Metanephros (tissue), 1 donor: ENCODE data around the gene HTRA3. TPM values are rescaled to one million over a fixed set of nuclear protein-coding genes. Genes with fewer than 3 reads are reported as not detected.

Experiments
- total RNA-seq: library from RNA; depleted of rRNA; stranded (reverse); fragments of >200 nt; gene quantifications from one replicate; pipeline ENCODE4 v1.2.3, GENCODE V29; 2014

The HTRA3 gene
- 22.1 TPM for total RNA-seq

GRCh38 chr4:8269535-8270417 is at the start of gene HTRA3:
TSS of gene HTRA3 (plus strand) at chr4:8269754. CDS start at chr4:8269969, 215 bp downstream.

Other genes with a start within 250 kb of the HTRA3 start
- 11.1 TPM for gene ABLIM2, start 110.9 kb upstream of the HTRA3 start, total RNA-seq
- 65.4 TPM for gene SH3TC1, start 70.5 kb upstream of the HTRA3 start, total RNA-seq
- 31.9 TPM for gene ACOX3, start 171.0 kb downstream of the HTRA3 start, total RNA-seq
- 37.7 TPM for gene TRMT44, start 171.0 kb downstream of the HTRA3 start, total RNA-seq